ENCODE results near the gene ACSS1. TPM values are rescaled to one million over a fixed set of nuclear protein-coding genes. Genes with fewer than 3 reads are reported as not detected.

Gene ACSS1
- total and polyA plus RNA-seq, 2 experiments from 2014 or later = not detected

GRCh38 chr20:25052255-25053194 is 5.4 kb downstream of the ACSS1 start:
- Histone ChIP-seq H3K27me3 (peaks cover 86% of the 10 kb centered on the region), H3K9me3 (ENCODE audit: low read depth) (no peaks in the 10 kb centered on the region), H3K4me3 (no peak overlapping the region), H3K27ac (no peak overlapping the region), H3K4me1 (ENCODE audit: low read depth) (no peaks in the 10 kb centered on the region), H3K36me3 (no peaks in the 10 kb centered on the region)
- DNase-seq (ENCODE audit: low read depth in 1 of 2, low spot score in 1 of 2) = peak in 1 of 2 donors; percentile 86
- TF ChIP-seq, protein P1, sequence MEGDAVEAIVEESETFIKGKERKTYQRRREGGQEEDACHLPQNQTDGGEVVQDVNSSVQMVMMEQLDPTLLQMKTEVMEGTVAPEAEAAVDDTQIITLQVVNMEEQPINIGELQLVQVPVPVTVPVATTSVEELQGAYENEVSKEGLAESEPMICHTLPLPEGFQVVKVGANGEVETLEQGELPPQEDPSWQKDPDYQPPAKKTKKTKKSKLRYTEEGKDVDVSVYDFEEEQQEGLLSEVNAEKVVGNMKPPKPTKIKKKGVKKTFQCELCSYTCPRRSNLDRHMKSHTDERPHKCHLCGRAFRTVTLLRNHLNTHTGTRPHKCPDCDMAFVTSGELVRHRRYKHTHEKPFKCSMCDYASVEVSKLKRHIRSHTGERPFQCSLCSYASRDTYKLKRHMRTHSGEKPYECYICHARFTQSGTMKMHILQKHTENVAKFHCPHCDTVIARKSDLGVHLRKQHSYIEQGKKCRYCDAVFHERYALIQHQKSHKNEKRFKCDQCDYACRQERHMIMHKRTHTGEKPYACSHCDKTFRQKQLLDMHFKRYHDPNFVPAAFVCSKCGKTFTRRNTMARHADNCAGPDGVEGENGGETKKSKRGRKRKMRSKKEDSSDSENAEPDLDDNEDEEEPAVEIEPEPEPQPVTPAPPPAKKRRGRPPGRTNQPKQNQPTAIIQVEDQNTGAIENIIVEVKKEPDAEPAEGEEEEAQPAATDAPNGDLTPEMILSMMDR (IDR thresholded peaks at IDR 0.05; ENCODE audit: low read depth, low read length) = no peak

GRCh38 chr20:25051386-25052155 is 6.4 kb downstream of the ACSS1 start:
- no peaks in the 10 kb centered on the region for H3K9me3 ChIP-seq (ENCODE audit: low read depth)
- no peak overlapping the region for H3K4me3 ChIP-seq
- no peaks in the 10 kb centered on the region for H3K36me3 ChIP-seq
- DNase-seq (ENCODE audit: low read depth in 1 of 2, low spot score in 1 of 2) = no peak
- no peaks in the 10 kb centered on the region for H3K4me1 ChIP-seq (ENCODE audit: low read depth)
- no peak overlapping the region for H3K27ac ChIP-seq
- TF ChIP-seq, protein P1 (IDR thresholded peaks at IDR 0.05; ENCODE audit: low read depth, low read length) = no peak
- peaks cover 76% of the 10 kb centered on the region for H3K27me3 ChIP-seq

DNA sequence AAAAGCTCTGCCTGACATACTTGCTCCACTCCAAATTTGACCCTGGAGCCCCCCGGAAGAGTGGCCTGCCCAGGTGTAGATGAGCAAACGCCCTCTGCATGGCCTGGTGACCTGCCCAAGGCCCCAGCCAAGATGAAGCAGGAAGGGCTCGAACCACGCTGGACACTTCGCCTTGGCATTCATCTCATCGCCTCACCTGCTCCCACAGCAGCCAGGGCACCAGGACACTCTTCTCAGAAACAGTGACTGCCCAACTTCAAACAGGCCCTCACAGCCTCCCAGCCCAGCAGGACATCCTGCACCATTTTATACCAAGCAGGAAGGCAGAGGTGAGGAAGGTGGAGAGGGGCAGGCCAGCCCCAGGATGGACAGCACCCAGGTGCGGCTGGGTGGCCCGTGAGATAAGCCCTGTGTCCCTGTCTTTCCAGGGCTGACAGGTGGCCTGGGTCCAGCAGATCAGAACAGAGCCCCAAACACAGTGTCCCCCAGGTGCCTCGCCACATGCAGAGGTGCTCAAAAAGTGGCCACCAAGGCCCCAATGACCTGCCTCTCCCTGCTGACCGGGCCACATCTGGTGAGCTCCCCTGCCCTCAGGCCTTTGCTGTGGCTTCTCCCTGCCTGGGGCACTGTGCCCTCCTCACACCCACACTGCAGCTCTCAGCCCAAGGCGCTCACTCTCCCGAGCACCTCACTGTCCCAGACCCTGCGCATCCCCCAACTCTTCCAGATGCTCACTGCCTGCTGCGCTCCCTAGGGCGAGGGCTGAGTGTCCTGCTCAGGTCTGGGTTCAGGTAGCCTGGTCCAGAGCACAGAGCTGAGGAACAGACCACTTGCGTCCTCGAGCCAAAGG is 7.2 kb downstream of the ACSS1 start:
- no peak for DNase-seq (ENCODE audit: low read depth in 1 of 2, low spot score in 1 of 2)
- Histone ChIP-seq H3K36me3 (no peaks in the 10 kb centered on the region), H3K4me3 (no peak overlapping the region), H3K27me3 (peaks cover 68% of the 10 kb centered on the region), H3K4me1 (ENCODE audit: low read depth) (no peaks in the 10 kb centered on the region), H3K27ac (no peak overlapping the region), H3K9me3 (ENCODE audit: low read depth) (no peaks in the 10 kb centered on the region)
- TF ChIP-seq, protein P1 (IDR thresholded peaks at IDR 0.05; ENCODE audit: low read depth, low read length) = no peak

GRCh38 chr20:25050082-25050481 is 7.9 kb downstream of the ACSS1 start:
- H3K4me1 ChIP-seq (ENCODE audit: low read depth) = no peaks in the 10 kb centered on the region

More at GRCh38 chr20:25050082-25050481, 7.9 kb downstream of the ACSS1 start:
- H3K27ac ChIP-seq = no peak overlapping the region
- no peak overlapping the region for H3K4me3 ChIP-seq
- peaks cover 61% of the 10 kb centered on the region for H3K27me3 ChIP-seq
- TF ChIP-seq, protein P1 (IDR thresholded peaks at IDR 0.05; ENCODE audit: low read depth, low read length) = no peak
- H3K9me3 ChIP-seq (ENCODE audit: low read depth) = no peaks in the 10 kb centered on the region
- H3K36me3 ChIP-seq = no peaks in the 10 kb centered on the region
- no peak for DNase-seq (ENCODE audit: low read depth in 1 of 2, low spot score in 1 of 2)

All from cardiac muscle cell (in vitro differentiated cells and primary cell).